CD1c-positive myeloid dendritic cell (primary cell): ENCODE results near the gene DUSP9.

ENCODE experiments used
- DNase-seq: peaks from one replicate; pipeline ENCODE4 v3.0.0-alpha.2; 2016; ENCODE audit errors: extremely low spot score

The DUSP9 gene

DNA sequence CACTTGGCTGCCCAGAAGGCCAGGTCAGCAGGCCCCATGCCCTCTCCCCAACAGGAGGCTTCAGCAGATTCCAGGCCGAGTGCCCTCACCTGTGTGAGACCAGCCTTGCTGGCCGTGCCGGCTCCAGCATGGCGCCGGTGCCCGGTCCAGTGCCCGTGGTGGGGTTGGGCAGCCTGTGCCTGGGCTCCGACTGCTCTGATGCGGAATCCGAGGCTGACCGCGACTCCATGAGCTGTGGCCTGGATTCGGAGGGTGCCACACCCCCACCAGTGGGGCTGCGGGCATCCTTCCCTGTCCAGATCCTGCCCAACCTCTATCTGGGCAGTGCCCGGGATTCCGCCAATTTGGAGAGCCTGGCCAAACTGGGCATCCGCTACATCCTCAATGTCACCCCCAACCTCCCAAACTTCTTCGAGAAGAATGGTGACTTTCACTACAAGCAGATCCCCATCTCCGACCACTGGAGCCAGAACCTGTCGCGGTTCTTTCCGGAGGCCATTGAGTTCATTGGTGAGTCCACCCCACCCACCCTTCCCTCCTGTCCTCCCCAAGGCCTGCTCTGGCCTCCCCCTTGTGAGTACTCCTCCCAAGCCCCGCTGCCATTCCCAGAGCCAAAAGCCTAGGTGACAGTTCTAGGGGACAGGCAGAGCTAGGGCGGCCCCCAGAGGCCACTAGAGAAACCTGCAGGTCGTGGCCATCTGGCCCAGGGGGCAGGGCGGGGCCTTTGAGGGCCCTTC, 2.3 kb downstream of the DUSP9 start:
- DNase-seq = peak; percentile 57

DNA sequence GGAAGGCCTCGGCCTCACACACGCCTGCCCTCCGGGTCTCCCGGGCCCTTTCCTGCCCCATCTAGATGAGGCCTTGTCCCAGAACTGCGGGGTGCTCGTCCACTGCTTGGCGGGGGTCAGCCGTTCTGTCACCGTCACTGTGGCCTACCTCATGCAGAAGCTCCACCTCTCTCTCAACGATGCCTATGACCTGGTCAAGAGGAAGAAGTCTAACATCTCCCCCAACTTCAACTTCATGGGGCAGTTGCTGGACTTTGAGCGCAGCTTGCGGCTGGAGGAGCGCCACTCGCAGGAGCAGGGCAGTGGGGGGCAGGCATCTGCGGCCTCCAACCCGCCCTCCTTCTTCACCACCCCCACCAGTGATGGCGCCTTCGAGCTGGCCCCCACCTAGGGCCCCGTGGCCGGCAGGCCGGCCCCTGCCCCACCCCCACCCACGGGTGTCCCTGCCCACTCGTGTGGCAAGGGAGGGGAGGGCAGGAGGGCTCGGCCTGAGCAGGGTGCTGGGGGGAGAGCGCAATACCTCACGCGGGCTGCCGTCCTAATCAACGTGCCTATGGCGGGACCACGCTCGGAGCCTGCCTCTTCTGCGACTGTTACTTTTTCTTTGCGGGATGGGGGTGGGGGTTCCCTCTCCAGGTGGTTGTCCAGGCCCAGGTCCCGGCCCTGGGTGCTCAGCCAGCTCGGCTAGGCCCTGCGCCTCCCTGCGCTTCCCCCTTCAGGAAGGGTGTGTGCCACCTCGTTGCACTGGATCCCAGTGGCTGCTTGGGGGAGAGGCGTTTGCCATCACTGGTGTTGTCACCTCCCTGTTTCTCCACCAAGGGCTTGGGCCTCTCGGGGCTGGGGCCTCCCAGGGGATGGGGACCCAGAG, 3.1 kb downstream of the DUSP9 start:
- no peak for DNase-seq

DNA sequence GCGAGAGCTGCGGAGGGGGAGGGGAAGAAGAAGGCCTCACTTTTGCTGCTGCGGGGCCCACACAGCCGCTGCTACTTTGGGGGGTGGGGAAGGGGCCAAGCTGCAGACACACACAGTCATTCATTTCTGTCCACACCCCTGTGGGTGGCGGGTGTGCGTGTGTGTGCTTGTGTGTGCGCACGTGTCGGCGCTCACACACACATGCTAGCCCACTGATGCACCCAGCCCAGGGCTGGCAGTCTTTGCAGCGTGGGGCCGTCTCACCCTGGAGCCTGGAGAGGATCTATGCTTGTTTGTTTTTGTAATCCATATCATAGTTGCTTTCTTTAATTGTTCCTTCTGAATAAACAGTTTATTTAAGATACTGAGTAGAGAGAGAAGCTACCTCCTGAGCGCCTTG, 4.0 kb downstream of the DUSP9 start:
- no peak for DNase-seq

DNA sequence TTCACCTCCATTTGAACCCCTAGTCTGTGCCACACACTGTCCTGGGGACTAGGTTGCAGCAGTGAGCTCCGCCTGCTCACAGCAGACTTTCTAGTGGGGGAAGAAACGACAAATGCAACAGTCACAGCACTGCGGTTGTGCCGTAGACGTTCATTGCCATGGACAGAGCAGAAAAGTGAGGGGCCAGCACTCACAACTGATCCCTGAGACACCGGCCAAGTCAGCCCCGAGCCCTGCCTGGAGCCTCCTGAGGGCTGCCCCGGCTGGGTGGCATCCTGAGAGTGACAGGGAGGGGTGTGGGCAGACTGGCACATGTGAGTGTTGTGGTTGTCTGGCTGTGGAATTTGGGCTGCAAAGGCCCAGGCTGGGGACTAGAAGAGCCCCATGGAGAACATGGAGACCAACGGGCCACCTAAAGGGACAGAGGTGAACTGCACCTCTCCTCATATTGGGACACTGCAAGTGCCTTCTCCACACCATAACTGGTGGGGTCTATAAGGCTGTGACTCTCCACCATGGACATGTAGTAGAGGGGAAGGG, 4.6 kb downstream of the DUSP9 start:
- DNase-seq = peak; percentile 11

DNA sequence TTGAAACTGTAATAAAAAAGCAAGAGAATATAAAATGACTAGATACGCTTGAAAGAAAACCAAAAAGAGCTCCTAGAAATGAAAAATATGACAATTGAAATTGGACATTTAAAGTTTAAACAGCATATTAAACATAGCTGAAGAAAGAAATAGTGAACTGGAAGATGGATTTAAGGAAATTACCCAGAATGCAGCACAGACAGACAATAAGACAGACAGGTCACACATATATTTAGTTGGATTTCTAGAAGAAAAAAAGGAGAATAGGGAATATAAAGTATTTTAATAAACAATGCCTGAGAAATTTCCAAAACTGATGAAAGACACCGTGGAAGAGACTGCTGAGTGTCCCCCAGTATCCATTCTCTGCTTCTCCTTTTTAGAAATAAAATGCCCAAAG, 6.6 kb downstream of the DUSP9 start:
- no peak for DNase-seq

DNA sequence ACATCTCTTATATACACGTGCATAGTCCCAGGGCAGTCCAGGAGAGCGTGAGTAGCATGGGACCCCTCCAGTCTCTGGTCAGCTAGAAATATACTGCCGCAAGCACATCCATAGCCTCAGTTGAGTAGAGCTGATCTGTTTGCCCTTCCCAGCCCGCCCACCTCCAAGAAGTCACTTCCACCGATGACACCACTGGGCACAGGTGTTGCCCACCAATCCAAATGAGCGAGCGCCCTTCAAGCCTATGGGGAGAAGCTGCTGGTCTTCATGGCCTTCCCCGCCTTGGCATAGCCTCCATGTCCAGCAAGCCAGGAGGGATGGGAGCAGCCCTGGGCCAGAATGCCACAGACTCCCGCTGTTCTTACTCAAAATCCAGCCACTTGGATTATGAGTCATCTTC, 10.2 kb downstream of the DUSP9 start:
- DNase-seq = no peak

DNA sequence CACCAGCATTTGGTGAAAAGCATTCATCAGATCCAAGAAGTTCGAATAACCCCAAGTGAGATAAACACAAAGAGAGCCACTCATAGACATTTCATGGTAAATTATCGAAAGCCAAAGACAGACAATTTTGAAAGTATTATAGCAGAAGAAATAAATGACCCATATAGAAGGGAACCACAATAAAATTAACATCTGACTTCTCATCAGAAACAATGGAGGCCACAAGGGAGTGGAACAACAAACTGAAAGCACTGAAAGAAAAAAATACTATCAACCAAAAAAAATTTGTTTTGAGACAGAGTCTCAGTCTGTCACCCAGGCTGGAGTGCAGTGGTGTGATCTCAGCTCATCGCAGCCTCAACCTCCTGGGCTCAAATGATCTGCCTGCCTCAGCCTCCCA, 12.3 kb downstream of the DUSP9 start:
- no peak for DNase-seq

DNA sequence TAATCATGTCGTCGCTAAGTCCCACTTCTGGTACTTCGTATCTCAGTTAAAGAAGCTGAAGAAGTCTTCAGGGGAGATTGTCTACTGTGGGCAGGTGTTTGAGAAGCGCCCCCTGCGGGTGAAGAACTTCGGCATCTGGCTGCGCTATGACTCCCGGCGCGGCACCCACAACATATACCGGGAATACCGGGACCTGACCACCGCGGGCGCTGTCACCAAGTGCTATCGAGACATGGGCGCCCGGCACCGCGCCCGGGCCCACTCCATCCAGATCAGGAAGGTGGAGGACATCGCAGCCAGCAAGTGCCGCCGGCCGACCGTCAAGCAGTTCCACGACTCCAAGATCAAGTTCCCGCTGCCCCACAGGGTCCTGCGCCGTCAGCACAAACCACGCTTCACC, 15.3 kb downstream of the DUSP9 start:
- DNase-seq = peak; percentile 56

DNA sequence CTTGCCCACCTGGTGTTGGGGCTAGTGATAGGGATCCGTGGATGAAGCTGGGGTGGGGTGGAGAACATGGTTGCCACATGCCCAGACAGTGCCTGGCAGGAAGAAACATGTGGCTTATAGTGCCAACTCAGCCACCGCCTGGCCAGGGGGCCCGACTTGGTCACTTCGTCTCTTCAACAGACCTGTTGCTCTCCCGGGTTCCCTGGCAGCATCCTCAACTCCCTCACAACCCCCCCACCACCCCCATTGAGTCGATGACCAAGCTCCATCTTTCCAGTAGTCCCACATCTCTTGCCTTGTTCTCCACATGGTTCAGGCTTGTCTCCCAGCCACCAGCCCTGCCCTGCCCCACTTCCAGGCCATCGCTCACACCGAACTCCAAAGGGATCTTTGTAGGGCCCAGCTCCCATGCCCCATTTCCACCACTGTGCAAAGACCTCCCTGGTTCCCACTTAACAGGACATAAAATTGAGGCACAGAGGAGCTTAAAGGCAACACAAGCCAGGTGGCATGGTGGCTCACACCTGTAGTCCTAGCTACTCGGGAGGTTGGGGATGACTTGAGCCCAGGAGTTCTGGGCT, 18.8 kb downstream of the DUSP9 start:
- DNase-seq = no peak

DNA sequence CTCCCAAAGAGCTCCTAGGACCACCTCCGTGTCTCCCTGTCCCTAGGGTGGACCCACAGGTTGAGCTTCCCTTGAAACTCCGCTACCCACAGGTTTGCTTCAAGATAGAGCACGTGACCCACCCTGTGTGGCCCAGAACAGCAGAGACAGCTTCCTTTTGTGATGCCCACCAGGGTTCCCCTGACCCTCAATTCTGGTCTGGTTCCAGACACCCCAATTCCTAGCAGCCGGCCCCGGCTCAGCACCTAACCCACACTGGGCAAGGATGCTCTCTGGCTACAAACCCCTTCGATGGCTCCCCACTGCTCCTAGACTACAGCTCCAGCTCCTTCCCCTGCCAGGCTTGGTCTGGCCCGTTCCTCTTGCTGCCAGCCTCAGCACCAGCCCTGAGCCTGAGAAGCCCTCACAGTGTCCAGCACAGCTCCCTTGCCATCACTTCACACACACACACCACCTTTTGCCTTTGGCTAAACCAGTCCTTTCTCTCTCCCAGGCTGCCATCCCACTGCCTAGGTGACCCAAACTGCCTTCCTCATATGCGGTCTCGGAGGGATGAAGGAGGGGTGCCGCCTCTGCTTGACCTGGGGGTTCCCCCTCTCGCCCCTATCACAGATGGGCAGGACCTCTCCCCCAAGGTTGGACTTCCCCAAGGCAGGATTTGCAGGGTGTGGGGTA, 20.4 kb downstream of the DUSP9 start:
- no peak for DNase-seq

DNA sequence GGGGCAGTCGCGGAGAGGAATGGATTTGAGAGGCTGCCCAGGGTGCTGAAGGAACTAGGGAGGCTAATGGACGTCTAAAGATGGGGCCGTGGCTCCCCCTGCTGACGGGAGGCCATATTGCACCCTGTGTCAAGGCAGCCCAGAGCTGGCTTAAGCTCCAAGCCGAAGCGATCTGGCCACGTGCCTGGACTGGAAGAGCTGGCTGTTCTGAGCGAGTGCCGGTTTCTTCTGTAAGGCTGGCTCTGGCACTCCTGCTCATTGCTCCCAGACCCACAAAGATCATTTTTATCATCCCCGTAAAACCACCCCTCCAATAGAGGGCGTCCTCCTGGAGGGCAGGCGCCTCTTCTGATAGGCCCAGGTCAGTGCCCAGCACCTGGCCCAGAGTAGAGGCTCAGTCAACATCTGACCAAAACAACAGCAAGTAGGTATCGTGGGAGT, 21.0 kb downstream of the DUSP9 start:
- DNase-seq = peak; percentile 82

DNA sequence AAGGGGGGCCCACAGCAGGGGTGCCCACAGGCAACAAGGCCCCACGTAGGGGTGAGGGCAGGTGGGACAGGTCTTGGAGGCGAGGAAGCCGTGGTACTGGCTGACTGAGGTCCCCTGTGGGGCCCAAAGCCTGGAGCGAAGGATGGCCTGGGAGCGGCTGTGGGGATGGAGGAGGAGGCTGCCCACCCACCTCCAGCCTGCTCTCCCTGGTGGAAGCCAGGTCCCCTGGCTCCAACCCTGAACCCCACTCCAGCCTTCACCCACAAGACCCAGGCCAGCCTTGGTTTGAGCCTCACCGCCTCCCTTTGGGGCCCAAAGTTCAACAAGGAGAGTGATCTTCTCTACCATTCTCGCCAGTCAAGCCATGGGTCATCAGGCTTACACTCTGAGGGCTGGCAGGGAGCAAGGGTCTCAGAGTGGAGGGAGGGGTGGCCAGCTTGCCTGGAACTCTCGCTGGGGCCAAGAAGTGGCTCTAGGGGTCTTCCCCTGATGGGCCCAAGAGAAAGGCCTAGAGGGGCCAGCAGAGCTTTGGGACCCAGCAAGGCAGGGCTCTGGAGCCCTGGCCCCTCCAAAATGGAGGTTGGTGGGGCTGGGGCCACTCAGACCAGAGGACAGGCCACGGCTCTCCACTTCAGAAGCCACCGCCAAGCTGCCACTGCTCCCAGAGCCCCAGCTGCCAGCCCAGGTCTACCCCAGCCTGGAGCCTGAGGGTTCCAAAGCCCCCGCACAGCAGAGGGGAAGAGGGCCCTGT, 21.6 kb downstream of the DUSP9 start:
- no peak for DNase-seq

DNA sequence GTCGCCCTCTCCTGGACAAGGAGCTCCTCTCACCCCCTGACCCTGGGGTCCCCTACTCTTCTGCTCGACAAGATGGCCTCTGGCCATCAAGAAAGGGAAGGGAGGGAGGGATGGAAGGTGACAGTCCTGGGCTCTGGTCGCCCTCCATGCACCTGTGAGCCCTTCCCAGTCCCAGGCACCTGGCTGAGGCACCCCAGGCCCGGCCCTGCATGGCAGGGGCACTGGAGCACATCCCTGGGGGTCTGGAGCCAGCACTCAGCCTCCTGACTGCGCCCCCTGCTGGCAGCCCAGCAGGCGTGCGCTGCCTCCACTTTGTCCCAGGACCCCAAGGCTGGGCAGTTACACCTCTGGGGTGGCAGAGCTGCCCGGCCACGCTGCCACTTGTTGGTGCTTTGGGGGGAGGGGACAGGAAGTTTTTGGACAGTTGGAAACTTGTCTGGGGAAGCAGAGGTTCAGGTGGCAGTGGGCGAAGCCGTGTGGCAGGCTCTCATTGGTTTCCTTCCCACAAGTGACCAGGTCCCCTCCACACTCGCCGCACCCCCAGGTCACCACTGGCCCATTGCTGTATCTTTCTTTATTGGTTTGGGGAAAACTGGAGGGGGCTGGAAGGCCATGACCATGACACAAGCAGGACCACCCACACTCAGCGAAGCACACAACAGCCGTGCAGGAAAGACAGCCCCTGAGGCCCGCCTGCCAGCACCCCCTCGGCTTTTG, 22.3 kb downstream of the DUSP9 start:
- peak; percentile 37 for DNase-seq

DNA sequence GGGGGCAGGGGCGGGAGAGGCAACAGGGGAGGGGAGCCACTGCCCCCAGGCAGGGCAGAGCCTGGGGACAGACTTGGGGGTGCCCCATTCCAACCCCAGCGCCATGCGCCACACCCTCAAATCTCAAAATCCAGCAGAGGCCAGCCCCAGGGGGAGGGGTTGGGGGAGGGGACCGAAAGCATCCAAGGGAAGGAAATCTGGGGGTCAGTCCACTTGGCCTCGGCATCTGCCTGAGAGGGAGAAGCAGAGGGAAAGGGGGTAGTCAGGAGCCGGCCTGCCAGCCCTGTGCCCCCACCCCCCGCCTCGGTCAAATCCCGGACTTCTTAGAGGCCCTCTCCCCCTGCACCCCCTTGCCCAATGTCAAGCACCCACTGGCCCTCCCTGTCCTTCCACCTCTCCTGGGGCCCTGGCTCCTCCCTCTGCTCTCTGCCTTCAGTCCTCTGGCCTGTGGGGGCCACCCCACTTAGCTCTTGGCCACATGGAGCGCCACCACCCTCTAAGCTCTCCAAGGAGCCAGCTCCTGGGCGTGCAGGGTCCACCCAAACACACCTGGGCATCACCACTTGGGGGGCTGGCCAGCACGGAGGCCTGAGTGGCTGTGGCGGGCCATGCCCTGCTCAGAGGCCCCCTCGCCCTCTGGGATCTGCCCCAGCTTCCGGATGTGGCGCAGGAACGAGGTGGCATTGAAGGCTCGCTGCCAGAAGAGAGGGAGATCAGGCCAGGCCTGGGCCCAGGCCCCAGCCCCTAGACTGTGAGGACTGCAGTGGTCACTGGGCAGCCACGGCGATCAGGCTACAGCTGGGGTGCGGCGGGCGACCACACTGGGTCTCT, 23.1 kb downstream of the DUSP9 start:
- no peak for DNase-seq

DNA sequence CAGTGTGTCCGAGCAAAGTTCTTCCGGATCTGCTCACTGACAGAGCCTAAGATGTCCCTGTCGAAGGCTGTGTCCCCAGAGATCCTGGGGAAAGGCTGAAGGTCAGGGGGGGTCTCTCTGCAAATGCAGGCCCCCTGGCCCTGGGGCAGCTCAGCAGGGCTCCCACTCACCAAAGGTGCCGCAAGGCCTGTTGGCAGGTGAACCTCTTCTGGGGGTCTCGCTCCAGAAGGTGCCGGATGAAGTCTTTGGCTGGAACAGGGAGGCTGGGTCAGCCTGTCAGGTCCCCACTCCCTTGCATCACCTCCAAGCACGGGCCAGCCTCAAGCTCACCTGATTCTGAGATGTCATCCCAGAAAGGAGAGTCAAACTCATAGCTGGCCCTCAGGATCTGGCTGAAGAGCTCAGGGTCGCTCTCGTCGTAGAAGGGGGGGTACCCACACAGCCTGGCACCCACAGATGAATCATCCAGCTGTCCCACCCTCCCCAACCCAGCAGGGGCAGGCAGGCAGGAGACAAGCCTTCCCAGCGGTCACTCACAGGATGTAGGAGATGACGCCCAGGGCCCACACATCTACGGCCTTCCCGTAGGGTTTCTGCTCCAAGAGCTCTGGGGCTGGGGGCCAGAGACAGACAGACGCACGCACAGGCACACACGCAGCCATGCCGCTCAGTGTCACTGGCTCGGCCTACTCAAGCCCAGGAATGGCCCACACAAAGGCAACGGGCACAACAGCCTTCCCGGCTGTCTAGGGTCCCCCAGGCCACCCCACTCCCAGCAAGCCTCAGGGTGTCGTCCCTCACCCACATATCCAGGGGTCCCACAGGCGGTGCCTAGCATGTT, 24.0 kb downstream of the DUSP9 start:
- no peak for DNase-seq

DNA sequence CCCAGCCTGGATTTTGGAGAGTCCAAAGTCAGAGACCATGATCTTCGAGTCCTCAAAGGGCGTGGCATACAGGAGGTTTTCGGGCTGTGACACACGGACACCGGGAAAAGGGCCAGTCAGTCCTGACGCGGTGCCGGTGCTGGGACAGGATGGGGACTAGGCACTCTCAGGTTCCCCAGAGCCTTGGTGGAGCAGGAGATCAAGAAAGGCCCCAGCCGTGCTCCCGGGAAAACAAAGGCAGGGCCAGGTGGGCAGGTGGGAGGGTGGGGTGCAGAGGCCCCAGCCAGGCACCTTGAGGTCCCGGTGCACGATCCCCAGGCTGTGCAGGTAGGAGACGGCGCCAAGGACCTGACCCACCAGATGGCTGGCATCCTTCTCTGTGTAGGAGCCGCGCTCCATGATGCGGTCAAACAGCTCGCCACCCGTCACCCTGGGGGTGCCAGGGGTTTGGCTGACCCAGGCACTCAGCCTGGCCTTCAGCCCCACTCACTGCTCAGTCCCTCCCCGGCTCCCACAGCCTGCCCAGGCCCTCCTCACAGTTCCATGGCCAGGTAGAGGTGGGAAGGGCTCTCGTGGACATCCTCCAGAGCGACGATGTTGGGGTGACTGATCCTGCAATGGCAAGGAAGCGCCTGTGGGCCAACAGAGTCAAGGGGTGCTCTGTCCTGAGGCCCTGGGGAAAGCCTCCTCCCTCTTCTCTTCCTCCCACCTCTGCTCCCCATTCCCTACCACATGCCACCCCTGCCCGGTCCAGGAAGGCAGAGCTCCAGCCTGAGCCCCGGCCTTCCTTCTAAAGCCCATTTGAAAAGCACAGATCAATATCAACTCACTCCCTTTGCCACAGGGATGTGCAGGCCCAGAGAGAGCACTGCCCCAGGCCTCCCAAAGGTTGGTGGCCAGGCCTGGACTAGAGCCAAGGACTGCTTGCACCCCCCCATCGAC, 24.9 kb downstream of the DUSP9 start:
- DNase-seq = no peak
